ENCODE data around the gene SMARCD3.

Gene SMARCD3

GRCh38 chr7:151238924-151239836 is 9.3 kb downstream of the SMARCD3 start:
- H3K4me3 ChIP-seq (ENCODE audit: control insufficient read depth, low read depth, low read length) = no peak overlapping the region
- TF ChIP-seq, protein P1, sequence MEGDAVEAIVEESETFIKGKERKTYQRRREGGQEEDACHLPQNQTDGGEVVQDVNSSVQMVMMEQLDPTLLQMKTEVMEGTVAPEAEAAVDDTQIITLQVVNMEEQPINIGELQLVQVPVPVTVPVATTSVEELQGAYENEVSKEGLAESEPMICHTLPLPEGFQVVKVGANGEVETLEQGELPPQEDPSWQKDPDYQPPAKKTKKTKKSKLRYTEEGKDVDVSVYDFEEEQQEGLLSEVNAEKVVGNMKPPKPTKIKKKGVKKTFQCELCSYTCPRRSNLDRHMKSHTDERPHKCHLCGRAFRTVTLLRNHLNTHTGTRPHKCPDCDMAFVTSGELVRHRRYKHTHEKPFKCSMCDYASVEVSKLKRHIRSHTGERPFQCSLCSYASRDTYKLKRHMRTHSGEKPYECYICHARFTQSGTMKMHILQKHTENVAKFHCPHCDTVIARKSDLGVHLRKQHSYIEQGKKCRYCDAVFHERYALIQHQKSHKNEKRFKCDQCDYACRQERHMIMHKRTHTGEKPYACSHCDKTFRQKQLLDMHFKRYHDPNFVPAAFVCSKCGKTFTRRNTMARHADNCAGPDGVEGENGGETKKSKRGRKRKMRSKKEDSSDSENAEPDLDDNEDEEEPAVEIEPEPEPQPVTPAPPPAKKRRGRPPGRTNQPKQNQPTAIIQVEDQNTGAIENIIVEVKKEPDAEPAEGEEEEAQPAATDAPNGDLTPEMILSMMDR (IDR thresholded peaks at IDR 0.05; ENCODE audit: control insufficient read depth, insufficient read depth, low read depth, low read length, missing control alignments) = no peak
- no peak for DNase-seq (ENCODE audit: low read depth)

- H3K4me3 ChIP-seq (ENCODE audit: control insufficient read depth, low read depth, low read length) = no peak overlapping the region
- TF ChIP-seq, protein P1 (IDR thresholded peaks at IDR 0.05; ENCODE audit: control insufficient read depth, insufficient read depth, low read depth, low read length, missing control alignments) = no peak
- DNase-seq (ENCODE audit: low read depth) = no peak
Observed at GRCh38 chr7:151238190-151238810, 10.2 kb downstream of the SMARCD3 start.

- no peak overlapping the region for H3K4me3 ChIP-seq (ENCODE audit: control insufficient read depth, low read depth, low read length)
- TF ChIP-seq, protein P1 (IDR thresholded peaks at IDR 0.05; ENCODE audit: control insufficient read depth, insufficient read depth, low read depth, low read length, missing control alignments) = no peak
- no peak for DNase-seq (ENCODE audit: low read depth)
Observed at GRCh38 chr7:151237244-151238189, 11.0 kb downstream of the SMARCD3 start.

DNA sequence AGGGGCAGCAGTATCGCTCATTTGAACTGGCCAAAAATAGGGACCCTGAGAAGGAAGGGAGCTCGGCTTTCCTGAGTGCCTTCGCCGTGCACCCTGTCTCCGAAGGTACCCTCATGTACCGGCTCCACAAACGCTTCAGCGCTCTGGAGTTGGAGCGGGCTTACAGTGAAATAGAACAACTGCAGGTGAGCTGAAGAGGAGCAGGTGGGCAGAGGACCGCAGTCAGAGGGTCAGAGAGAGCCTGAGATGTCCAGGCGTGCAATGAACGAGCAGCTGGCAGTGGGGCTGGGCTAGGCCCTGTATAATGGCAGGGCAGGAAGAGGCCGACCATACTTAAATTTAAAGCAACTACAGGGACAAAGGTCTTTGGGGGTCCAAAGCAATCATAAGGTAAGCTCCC is 12.1 kb downstream of the SMARCD3 start:
- DNase-seq (ENCODE audit: low read depth) = no peak
- no peak overlapping the region for H3K4me3 ChIP-seq (ENCODE audit: control insufficient read depth, low read depth, low read length)
- TF ChIP-seq, protein P1 (IDR thresholded peaks at IDR 0.05; ENCODE audit: control insufficient read depth, insufficient read depth, low read depth, low read length, missing control alignments) = no peak

- H3K4me3 ChIP-seq (ENCODE audit: control insufficient read depth, low read depth, low read length) = no peak overlapping the region
- TF ChIP-seq, protein P1 (IDR thresholded peaks at IDR 0.05; ENCODE audit: control insufficient read depth, insufficient read depth, low read depth, low read length, missing control alignments) = no peak
- no peak for DNase-seq (ENCODE audit: low read depth)
Observed at GRCh38 chr7:151235091-151235787, 13.3 kb downstream of the SMARCD3 start.

All from AG09309 (cell line).